ENCODE data around the gene ATP8A2. TPM values are rescaled to one million over a fixed set of nuclear protein-coding genes. Genes with fewer than 3 reads are reported as not detected.

ATP8A2 gene
- total and polyA plus RNA-seq, 10 of the 15 experiments (the other 5 are each of a cell fraction or from before 2014, with no cell fraction given), result 0.01 to 0.04 (median 0.04) TPM; not detected in 7

GRCh38 chr13:25746131-25746530 lies 374.4 kb downstream of the ATP8A2 start:
- H3K79me2 ChIP-seq (ENCODE audit: control insufficient read depth, insufficient read depth, low read length), result no peaks in the 10 kb centered on the region
- H3K9ac ChIP-seq (ENCODE audit: control insufficient read depth, insufficient read depth, low read length), result no peak overlapping the region
- CTCF ChIA-PET, result no interaction called here
- H3K27me3 ChIP-seq (replicated peaks in 1 of 2; ENCODE audit: control insufficient read depth in 2 of 2, insufficient read depth in 2 of 2, low read length in 1 of 2), result no peaks in the 10 kb centered on the region
- H4K20me1 ChIP-seq (ENCODE audit: control insufficient read depth, insufficient read depth), result no peaks in the 10 kb centered on the region
- TF ChIP-seq, protein P1, sequence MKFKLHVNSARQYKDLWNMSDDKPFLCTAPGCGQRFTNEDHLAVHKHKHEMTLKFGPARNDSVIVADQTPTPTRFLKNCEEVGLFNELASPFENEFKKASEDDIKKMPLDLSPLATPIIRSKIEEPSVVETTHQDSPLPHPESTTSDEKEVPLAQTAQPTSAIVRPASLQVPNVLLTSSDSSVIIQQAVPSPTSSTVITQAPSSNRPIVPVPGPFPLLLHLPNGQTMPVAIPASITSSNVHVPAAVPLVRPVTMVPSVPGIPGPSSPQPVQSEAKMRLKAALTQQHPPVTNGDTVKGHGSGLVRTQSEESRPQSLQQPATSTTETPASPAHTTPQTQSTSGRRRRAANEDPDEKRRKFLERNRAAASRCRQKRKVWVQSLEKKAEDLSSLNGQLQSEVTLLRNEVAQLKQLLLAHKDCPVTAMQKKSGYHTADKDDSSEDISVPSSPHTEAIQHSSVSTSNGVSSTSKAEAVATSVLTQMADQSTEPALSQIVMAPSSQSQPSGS (IDR thresholded peaks at IDR 0.05; ENCODE audit: low read length), result no peak
- TF ChIP-seq PAX8 (IDR thresholded peaks at IDR 0.05), result no peak
- no peak for TF ChIP-seq ZSCAN29 (IDR thresholded peaks at IDR 0.05)
- TF ChIP-seq, protein P2, sequence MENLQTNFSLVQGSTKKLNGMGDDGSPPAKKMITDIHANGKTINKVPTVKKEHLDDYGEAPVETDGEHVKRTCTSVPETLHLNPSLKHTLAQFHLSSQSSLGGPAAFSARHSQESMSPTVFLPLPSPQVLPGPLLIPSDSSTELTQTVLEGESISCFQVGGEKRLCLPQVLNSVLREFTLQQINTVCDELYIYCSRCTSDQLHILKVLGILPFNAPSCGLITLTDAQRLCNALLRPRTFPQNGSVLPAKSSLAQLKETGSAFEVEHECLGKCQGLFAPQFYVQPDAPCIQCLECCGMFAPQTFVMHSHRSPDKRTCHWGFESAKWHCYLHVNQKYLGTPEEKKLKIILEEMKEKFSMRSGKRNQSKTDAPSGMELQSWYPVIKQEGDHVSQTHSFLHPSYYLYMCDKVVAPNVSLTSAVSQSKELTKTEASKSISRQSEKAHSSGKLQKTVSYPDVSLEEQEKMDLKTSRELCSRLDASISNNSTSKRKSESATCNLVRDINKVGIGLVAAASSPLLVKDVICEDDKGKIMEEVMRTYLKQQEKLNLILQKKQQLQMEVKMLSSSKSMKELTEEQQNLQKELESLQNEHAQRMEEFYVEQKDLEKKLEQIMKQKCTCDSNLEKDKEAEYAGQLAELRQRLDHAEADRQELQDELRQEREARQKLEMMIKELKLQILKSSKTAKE (IDR thresholded peaks at IDR 0.05; ENCODE audit: low read depth, poor library complexity, severe bottlenecking), result no peak
- no peak for TF ChIP-seq TAF1 (IDR thresholded peaks at IDR 0.05; ENCODE audit: borderline replicate concordance, low read depth, low read length)
- no peak for TF ChIP-seq PKNOX1 (IDR thresholded peaks at IDR 0.05)
- FAIRE-seq, result no peak
- no peak for ATAC-seq
- POLR2A ChIA-PET, result no interaction called here
- no peak overlapping the region for H3K4me2 ChIP-seq (ENCODE audit: control insufficient read depth, insufficient read depth)
- intact Hi-C loops (cut with micrococcal nuclease; ENCODE audit: unreplicated experiment), result no loop called here
- H3K27ac ChIP-seq (ENCODE audit: control insufficient read depth, insufficient read depth), result no peak overlapping the region
- no peaks in the 10 kb centered on the region for H3K4me1 ChIP-seq (ENCODE audit: control insufficient read depth, insufficient read depth, low read length)
- RAD21 ChIA-PET (ENCODE audit: unreplicated experiment), result no interaction called here
- no peaks in the 10 kb centered on the region for H3K9me3 ChIP-seq (replicated peaks; ENCODE audit: control insufficient read depth, insufficient read depth, low read length)
- no peak overlapping the region for H3K4me3 ChIP-seq
- H3K36me3 ChIP-seq (ENCODE audit: control insufficient read depth in 2 of 2, insufficient read depth in 2 of 2, low read length in 1 of 2), result no peaks in the 10 kb centered on the region
- no TSS peak for BruUV-seq (replicated peaks)
- DNase-seq (ENCODE audit: low read depth, low spot score), result no peak
- no peak overlapping the region for H2AFZ ChIP-seq (ENCODE audit: control insufficient read depth, low read depth, low read length)
- in situ Hi-C loops (cut with MboI), result no loop called here
- WGBS (ENCODE audit: insufficient coverage, insufficient replicate concordance, low lambda C conversion rate, missing lambda C conversion rate), result 26% methylated on average over 3 of the region's 3 CpGs
- SMC1A ChIA-PET (ENCODE audit: uncharacterized antibody, unreplicated experiment), result no interaction called here

Measured in GM12878 (cell line).